ENCODE measurements around the gene PIK3R5. TPM values are rescaled to one million over a fixed set of nuclear protein-coding genes. Genes with fewer than 3 reads are reported as not detected.
A peak's percentile ranks its signal among the peaks of the same experiment; 100 is the strongest.

The PIK3R5 gene
- total and polyA plus RNA-seq, 2 donors (not counting 1 experiment from before 2014, with no cell fraction given) = 63.1 to 70.0 TPM

DNA sequence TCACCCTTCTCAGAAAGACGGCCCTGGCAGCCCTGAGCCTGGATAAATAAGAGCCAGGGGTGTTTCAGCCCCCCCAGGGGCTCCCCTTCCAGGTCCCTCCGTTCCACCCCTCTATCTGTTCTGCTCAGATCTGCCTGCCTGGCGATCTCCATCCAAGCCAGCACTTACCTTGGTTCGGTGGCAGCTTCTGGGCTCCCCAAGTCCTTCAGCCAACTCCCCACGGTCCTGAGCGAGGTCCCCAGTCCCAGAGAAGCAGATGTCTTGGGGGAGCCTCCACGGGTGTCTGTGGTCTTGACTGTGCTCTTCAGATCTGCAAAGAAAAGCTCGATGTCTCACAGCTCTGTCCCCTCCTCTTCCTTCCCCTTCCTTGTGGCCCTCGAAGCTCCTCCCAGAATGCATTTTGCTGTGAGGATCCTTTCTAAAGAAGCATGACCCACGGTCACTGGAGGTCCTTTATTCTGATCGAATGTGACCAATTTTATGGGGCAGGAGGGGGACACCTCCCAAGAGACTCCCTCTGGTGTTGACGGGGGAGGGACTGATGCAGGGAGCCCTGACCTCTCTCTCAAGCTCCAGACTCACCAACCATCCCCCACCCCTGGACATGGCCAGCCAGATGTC lies 98.0 kb downstream of the PIK3R5 start, which contains the start of gene PIK3R6:
TSS of gene PIK3R6 (minus strand) at position 314 of the 621 bp plus-strand sequence. CDS start 17,880 bp downstream, outside the sequence.
- Histone ChIP-seq H3K36me3 (replicated peaks in 1 of 2; ENCODE audit: control extremely low read depth in 1 of 2, control insufficient read depth in 1 of 2, extremely low read depth in 1 of 2, insufficient read depth in 2 of 2, low read length in 1 of 2) (no peaks in the 10 kb centered on the region), H3K9ac (ENCODE audit: low read length) (peak within 1 kb of the TSS; percentile 54), H3K27me3 (replicated peaks in 1 of 4; ENCODE audit: control extremely low read depth in 1 of 4, control insufficient read depth in 3 of 4, insufficient read depth in 4 of 4, low read length in 3 of 4) (no peaks in the 10 kb centered on the region), H3K4me3 (ENCODE audit: control extremely low read depth in 1 of 5, extremely low read depth in 1 of 5, insufficient read depth in 1 of 5, low read depth in 2 of 5, low read length in 4 of 5) (peak within 1 kb of the TSS; percentile 9 to 46 (median 34)), H3K9me3 (ENCODE audit: control extremely low read depth in 1 of 3, control insufficient read depth in 2 of 3, insufficient read depth in 1 of 3, low read length in 2 of 3) (no peaks in the 10 kb centered on the region), H4K20me1 (ENCODE audit: control insufficient read depth, insufficient read depth, low read length, poor library complexity, severe bottlenecking) (no peaks in the 10 kb centered on the region), H3K79me2 (ENCODE audit: control insufficient read depth, insufficient read depth, low read length) (no peaks in the 10 kb centered on the region), H3K4me1 (ENCODE audit: control insufficient read depth in 2 of 2, insufficient read depth in 2 of 2, low read length in 2 of 2) (peaks cover 5 to 19% of the 10 kb centered on the region in 2 donors), H2AFZ (ENCODE audit: insufficient read depth, low read depth, low read length, poor library complexity, severe bottlenecking) (peak within 1 kb of the TSS; percentile 77), H3K4me2 (replicated peaks; ENCODE audit: low read depth, low read length, poor library complexity, severe bottlenecking) (peak within 1 kb of the TSS; percentile 66), H3K27ac (ENCODE audit: low read length in 2 of 2) (peak within 1 kb of the TSS in 1 of 2 donors; percentile 35)
- WGBS (ENCODE audit: insufficient coverage) = 0% methylated on average over 4 of the region's 12 CpGs
- peak; percentile 43 for ATAC-seq (ENCODE audit: low read depth)
- Mint-ChIP-seq H3K27me3 (no peaks in the 10 kb centered on the region), H3K4me1 (peaks cover 21% of the 10 kb centered on the region), H3K4me3 (peak within 1 kb of the TSS; percentile 86), H3K9me3 (ENCODE audit: insufficient read depth) (no peaks in the 10 kb centered on the region), H3K27ac (peak within 1 kb of the TSS; percentile 62)
- intact Hi-C loops (cut with micrococcal nuclease) = no loop called here
- CTCF ChIA-PET = interaction anchor here (0.8 to 1.2 kb wide), 3 partner anchors 24 to 68 kb away, joined by 3 read pairs; no protein-coding TSS in a partner anchor
- POLR2A ChIA-PET = no interaction called here
- TF ChIP-seq EZH2 (IDR thresholded peaks at IDR 0.05; ENCODE audit: borderline replicate concordance, insufficient read depth, low read depth, low read length, poor library complexity, severe bottlenecking) = no peak
- TF ChIP-seq, protein P1, sequence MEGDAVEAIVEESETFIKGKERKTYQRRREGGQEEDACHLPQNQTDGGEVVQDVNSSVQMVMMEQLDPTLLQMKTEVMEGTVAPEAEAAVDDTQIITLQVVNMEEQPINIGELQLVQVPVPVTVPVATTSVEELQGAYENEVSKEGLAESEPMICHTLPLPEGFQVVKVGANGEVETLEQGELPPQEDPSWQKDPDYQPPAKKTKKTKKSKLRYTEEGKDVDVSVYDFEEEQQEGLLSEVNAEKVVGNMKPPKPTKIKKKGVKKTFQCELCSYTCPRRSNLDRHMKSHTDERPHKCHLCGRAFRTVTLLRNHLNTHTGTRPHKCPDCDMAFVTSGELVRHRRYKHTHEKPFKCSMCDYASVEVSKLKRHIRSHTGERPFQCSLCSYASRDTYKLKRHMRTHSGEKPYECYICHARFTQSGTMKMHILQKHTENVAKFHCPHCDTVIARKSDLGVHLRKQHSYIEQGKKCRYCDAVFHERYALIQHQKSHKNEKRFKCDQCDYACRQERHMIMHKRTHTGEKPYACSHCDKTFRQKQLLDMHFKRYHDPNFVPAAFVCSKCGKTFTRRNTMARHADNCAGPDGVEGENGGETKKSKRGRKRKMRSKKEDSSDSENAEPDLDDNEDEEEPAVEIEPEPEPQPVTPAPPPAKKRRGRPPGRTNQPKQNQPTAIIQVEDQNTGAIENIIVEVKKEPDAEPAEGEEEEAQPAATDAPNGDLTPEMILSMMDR (IDR thresholded peaks at IDR 0.05) = no peak
- DNase-seq = no peak

DNA sequence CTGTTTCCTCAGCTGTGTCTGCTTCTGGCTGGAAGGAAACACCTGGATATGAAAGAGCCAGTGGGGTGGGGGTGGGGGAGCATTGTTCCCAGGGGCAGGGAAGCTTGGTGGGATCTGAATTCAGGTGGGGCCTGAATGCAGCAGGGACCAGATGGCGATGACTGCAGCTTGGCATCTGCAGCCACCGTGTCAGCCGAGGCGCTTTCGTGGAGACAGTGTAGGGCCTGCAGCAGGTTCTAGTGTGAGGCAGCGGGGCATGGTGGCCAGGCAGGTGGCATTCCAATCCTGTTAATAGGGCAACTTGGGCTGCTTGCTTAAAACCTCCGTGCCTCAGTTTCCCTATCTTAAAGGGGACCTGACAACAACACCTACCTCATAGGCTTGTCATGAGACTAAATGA lies 99.7 kb downstream of the PIK3R5 start:
- Mint-ChIP-seq H3K27me3 (no peaks in the 10 kb centered on the region), H3K27ac (no peak overlapping the region), H3K4me3 (no peak overlapping the region), H3K9me3 (ENCODE audit: insufficient read depth) (no peaks in the 10 kb centered on the region), H3K4me1 (peaks cover 19% of the 10 kb centered on the region)
- Histone ChIP-seq H3K79me2 (ENCODE audit: control insufficient read depth, insufficient read depth, low read length) (no peaks in the 10 kb centered on the region), H3K27ac (ENCODE audit: low read length in 2 of 2) (no peak overlapping the region), H4K20me1 (ENCODE audit: control insufficient read depth, insufficient read depth, low read length, poor library complexity, severe bottlenecking) (no peaks in the 10 kb centered on the region), H3K36me3 (replicated peaks in 1 of 2; ENCODE audit: control extremely low read depth in 1 of 2, control insufficient read depth in 1 of 2, extremely low read depth in 1 of 2, insufficient read depth in 2 of 2, low read length in 1 of 2) (no peaks in the 10 kb centered on the region), H3K4me3 (ENCODE audit: control extremely low read depth in 1 of 5, extremely low read depth in 1 of 5, insufficient read depth in 1 of 5, low read depth in 2 of 5, low read length in 4 of 5) (no peak overlapping the region), H3K9me3 (ENCODE audit: control extremely low read depth in 1 of 3, control insufficient read depth in 2 of 3, insufficient read depth in 1 of 3, low read length in 2 of 3) (no peaks in the 10 kb centered on the region), H3K4me2 (replicated peaks; ENCODE audit: low read depth, low read length, poor library complexity, severe bottlenecking) (no peak overlapping the region), H3K9ac (ENCODE audit: low read length) (no peak overlapping the region), H3K4me1 (ENCODE audit: control insufficient read depth in 2 of 2, insufficient read depth in 2 of 2, low read length in 2 of 2) (peaks cover 5 to 19% of the 10 kb centered on the region in 2 donors), H3K27me3 (replicated peaks in 1 of 4; ENCODE audit: control extremely low read depth in 1 of 4, control insufficient read depth in 3 of 4, insufficient read depth in 4 of 4, low read length in 3 of 4) (no peaks in the 10 kb centered on the region), H2AFZ (ENCODE audit: insufficient read depth, low read depth, low read length, poor library complexity, severe bottlenecking) (no peak overlapping the region)
- no peak for ATAC-seq (ENCODE audit: low read depth)
- 94% methylated on average over 6 of the region's 7 CpGs for WGBS (ENCODE audit: insufficient coverage)
- ChIA-PET CTCF (no interaction called here), POLR2A (no interaction called here)
- TF ChIP-seq EZH2 (IDR thresholded peaks at IDR 0.05; ENCODE audit: borderline replicate concordance, insufficient read depth, low read depth, low read length, poor library complexity, severe bottlenecking) = no peak
- TF ChIP-seq, protein P1 (IDR thresholded peaks at IDR 0.05) = no peak
- intact Hi-C loops (cut with micrococcal nuclease) = no loop called here
- DNase-seq = no peak

Measured in B cell (primary cell).